ENCODE data around the gene PTCD2.
A peak's percentile ranks its signal among the peaks of the same experiment; 100 is the strongest.
"Not testable (repeated sequence)": the region's sequence is repeated elsewhere in the genome, so short reads cannot be mapped to it uniquely, and the experiment has no call there.

The PTCD2 gene

DNA sequence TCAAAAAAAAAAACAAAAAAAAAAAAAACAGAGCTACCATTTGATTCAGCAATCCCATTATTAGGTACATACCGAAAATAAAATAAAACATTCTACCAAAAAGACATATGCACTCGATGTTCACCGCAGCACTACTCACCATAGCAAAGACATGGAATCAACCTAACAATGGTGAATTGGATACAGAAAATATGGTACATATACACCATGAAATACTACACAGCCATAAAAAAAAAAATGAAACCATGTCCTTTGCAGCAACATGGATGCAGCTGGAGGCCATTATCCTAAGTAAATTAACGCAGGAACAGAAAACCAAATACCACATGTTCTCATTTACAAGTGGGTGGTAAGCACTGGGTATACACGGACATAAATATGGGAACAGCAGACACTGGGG is 21.5 kb upstream of the PTCD2 start:
- no peak for DNase-seq

DNA sequence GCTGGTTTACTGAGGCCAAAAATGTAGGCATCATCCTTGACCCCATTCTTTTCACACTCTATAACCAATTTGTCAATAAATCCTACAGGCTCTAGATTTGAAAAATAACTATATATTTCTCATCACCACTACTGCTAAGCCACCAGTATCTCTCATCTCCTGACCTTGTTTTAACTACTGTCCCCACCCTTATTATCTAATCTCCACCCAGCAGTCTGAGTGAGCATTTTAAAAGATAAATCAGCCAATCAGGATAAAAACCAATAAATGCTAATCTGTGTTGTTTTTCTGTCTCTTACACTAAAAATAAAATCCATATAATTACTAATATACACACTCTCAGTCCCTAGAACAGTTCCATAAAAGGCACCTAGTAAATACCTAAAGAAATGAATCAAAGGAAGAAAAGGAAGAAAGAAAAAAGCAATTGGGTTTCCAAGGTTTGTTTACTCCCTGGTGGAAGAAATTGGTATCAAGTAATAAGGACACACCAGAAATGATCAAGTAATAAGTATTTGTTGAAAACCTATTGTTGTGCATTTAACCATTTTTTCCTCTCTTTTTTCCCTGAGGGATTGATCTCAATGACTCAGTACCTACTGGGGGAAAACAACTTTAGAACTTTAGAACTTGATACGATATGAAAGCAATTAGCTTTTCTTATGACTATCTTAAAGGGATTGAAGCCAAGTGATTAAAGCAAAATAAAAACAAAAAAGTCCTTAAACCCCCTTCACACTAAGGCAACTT is 19.4 kb upstream of the PTCD2 start:
- DNase-seq: no peak

DNA sequence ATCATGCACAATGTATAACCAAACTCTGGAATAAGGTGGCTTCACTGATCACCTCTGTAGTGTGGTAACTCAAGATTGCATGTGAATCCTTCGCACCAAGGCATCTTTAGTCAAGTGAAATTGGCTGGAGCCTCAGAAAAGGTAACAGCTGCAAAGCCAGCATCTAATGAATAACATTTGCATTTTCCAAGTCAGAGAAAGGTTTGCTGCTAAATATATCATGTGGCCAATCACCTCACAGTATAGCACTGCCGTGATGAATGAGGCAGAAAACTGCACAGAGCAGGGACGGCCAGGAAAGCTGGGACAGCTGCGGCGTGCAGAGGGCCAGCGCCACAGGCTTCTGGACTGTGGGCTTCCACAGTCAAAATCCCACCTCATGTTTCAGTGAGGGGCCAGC is 18.6 kb upstream of the PTCD2 start:
- DNase-seq: no peak

DNA sequence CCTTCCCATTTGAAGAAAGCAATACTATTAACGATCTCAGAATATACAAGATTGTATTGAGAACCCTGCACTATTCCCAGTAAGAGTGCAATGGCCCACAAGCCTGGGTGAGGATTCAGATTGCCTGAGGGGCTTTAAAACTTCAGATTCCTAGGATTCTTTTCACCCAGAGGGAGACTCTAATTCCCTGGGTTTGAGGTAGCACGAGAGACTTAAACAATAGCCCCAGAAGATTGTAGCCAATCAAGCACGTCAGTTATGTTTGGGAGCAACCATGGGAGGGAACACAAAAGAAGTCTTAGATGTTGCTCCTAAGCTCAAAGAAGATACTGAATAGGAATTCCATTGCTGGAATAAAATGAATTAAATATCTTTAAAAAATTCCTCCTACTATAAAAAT is 18.0 kb upstream of the PTCD2 start:
- no peak for DNase-seq

DNA sequence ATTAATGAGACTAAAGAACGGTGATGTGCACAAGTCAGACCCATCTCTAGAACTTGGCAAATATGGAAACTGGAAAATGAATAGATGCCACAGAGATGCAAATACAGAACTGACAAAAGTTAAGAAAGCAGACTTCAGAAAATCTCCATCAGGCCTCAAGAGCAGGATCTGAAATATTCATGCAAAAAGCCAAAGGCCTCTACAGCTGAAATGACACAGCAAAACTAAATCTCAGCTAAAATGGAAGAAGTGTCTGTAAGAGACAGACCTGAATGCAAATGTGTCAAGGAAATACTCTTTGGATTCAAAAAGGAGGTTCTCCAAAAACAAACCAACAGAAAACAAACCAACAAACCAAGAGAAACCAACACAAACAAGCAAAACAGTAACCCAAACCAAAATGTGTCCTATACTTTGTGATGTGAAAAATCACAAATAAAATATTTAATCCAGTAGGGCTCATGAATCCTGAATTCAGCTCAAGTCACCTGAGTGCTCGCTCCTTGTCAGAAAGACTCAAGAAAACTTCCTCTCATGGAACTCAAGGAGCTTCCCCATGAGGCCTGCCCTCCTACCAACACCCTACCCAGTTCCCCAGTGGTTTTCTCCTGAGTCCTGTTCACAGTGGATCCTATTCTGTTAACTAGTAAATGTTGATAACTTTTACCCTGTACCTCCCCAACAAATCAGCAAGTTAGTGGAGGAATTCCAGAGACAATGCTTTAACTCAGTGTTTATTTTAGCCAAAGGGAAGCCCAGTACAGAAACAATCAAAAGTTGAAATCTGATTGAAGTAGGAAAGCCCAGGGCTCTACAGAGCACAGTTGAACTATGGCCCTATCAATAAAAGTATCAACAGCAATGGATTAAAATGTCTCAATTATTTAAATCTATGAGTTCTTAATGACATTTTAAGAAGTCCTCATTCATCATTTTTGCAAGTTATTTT is 14.7 kb upstream of the PTCD2 start:
- DNase-seq: no peak

DNA sequence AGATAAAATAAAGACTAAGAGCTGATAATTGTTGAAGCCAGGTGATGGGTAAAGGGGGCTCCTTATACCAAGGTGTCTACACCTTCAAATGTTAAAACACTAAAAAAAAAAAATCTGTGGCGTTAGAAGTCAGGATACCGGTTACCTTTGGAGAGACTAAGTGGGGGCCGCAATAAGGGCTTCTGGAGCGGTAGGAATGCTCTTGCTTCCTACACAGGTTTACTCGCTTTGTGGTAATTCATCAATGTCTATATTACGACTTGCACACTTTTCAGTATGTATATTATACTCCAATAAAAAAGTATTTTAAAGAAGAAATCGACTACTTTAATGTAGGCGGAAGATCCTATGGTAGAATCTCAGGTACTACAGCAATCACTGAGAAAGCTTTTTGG is 12.6 kb upstream of the PTCD2 start:
- peak; percentile 42 for DNase-seq

DNA sequence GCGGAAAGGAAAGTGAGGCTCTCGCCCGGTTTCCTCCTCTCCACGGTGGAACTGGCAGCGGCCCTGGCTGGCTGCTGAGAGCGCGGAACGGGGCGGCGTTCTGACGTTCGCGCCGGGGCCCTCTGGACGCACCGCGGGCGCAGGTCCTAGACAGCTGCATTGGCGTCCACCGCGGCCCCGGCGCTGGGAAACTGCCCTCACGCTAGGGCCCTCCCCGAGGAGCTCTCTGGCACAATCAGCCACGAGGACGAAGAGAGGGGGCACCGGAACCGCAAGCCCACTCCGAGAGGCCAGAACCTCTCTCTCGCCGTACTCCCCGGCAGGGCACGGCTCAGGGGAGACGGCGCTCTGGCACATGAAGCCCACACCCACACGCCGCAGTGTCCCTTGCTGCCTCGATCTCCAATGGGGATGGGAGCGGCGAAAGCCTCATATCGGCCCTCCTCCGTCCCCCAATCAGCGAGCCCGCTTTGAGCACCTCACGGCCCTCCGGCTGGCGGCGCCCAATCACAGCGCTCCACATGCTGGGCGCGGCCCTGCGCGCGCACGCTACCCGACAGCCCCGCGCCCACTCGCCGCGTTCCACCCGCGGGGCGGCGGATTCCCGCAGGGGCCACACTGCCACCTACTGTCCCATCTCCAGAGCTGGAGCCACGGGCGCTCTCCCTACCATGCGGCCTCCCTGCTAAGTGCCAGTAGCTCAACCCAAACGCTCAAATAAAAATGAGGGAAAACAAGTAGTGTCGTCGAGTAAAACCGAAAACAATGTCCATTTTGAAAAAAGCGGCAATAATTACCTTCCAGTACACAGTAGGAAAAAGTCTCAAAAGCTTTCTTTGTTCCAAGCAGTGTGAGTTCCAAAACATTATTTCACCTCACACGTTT is 12.0 kb upstream of the PTCD2 start:
- peak; percentile 73 for DNase-seq

DNA sequence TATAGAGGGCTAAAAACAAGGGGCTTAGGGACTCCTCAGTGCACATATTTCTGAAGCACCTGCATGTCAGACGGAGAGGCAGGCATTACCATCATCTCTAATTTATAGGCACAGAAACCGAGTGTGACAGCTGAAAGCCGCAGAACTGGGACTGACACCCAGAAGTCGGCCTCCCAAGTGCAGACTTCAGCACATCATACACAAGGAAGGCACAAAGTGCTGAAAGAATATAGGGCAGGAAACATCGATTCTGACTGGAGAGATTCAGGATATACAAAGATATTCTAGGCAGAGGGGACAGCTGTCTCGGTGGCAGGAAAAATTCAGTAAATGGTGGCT is 11.4 kb upstream of the PTCD2 start:
- no peak for DNase-seq

DNA sequence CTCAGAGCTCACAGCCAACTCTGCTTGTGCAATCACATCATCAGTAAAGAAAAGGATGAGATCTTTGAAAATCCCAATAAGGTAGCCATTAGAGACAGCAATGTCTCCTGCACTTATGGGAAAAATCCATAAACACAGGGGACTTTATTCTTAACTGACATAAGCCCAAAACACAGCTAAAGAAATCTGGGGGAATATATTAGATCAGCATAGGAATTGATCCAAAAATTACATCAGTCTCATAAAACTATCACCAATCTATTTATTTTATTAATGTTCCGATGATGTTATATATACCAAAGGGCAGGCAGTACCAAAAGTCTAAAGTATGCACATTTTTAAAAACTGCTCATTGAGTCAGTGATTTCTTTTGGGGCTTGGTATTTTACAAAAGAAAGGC is 7.0 kb upstream of the PTCD2 start:
- DNase-seq: no peak

DNA sequence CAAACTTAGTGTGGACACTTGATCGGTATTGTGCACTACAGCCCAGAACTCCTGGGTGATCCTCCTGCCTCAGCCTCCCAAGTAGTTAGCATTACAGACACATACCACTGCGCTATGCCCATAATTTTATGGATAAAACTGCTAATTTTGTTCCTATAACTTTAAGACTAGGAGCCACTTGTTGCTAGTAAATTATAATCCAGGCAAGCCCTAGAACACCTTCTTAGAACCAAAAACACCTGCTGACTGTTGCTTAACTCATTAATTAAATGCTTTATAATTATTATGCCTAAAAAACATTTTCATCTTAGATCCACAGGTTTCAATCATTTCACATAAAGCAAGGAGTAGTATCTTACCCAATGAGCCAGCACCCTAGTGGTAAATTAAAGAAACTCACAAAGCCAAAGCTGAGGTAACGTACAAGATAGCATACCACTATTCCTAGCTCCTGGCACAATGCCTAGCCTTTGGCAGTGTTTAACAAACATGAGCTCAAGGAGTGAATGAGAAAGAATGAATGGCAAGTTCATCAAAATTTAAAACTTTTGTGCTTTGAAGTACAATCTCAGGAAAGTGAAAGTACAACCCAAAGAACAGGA is 5.5 kb upstream of the PTCD2 start:
- no peak for DNase-seq

DNA sequence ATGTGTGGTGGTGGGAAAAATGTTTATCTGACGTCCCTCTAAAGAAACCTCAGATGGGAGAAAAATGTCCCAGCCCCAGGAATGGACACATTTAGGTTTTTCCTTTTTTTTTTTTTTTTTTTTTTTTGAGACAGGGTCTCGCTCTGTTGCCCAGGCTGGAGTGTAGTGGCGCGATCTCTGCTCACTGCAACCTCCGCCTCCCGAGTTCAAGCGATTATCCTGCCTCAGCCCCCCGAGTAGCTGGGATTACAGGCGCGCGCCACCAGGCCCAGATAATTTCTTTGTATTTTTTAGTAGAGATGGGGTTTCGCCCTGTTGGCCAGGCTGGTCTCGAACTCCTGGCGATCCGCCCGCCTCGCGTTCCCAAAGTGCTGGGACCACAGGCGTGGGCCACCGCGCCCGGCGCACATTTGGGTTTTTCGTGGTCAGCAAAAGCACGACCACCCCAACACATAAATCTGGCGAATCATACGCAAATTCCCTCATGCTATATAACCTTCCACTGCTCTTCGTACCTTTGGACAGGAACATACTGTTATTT is 668 bp upstream of the PTCD2 start:
- DNase-seq: not testable (repeated sequence)

DNA sequence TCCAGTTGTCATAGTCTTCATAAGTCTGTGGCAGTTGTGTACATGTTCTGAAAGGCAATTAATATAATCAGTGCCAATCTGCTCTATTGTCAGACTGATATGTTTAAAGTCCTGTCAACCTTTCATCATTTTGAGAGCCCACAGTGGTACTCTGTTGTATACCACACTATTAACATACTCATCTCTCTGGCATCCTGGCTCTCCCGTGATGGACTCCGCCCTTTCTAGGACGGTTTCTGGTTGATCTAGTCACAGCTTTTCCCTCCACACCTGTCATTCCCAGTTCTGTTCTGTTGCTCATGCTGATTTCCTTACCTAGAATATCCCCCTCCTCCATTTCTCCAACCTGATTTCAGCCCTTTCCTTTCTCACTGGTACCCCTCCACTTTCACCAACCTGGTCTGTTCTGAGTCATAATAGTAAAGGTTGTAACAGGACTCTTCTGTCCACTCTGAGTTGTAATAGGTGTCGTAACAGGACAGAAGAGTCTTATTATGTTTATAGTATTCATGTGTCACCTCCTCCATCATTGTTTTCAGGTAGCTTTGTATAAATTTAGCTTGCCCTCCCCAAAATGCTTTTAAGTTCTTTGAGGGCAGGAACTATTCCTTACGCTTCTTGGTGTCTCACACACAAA is 4.1 kb downstream of the PTCD2 start:
- DNase-seq: no peak

DNA sequence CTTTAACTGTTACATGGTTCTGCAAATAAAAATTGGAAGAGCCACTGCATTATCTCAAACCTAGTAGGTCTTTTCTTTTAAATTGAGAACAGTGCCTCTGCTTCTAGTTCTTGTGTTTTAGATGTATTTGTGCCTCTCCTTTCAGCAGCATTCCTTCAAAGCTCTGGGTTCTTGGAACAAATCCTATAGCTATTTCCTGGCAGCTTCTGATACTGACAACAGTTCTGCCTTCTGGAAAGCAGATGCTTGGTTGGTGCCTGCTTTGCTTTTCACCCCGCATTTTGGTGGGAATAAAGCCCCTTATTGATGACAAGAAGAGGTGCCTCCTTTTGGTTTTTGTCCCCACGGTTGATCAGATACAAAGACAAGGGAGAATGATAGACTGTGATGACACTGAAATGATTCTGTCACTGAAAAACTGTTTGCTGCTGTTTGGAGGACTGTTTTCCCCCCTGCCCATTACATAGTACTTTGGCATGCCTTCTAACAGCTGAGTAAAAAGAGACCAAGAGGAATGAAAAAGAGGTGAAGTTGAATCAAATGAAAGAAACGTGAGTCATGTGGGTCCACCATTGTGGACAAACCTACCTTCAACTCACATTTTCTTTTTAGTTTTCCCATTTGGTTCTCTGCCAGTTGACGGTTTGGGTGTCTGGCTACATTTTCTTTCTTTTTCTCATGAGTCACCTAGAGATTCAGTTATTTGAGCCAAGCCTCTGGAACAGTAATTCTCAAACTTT is 5.6 kb downstream of the PTCD2 start:
- peak; percentile 26 for DNase-seq

DNA sequence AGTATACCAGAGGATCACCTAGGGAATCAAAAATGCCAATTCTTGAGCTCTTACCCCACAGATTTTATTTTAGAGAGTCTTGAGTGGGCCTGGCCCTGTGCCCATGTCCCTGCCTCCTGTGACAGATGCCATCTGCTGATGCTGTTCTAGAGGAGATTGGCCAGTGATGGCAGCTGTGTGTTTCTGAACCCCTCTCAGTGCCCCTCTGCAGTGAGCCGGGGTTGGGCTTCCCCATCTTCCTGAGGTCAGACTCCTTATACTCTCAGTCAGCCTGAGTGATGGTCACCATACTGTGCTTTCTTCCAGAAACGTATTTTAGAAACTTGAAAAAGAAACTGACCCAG is 6.1 kb downstream of the PTCD2 start:
- no peak for DNase-seq

DNA sequence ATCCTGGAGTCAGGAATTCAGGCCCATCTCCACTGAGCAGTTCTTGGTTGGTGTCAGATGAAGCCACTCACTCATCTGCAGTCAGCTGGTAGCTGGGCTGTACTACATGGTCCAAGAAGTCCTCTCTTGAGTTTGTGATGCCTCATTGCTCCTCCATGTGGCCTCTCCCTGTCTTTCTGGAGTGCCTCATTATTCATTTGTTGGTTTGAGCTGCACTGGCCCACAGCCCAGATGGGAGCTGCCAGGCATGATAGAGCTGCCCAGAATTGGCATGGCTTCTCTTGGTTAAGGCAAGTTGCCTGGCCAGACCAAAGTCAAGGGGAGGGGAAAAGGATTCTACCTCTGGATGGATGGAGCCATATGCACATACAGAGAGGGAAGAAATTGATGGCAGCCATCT is 8.0 kb downstream of the PTCD2 start:
- peak; percentile 77 for DNase-seq

DNA sequence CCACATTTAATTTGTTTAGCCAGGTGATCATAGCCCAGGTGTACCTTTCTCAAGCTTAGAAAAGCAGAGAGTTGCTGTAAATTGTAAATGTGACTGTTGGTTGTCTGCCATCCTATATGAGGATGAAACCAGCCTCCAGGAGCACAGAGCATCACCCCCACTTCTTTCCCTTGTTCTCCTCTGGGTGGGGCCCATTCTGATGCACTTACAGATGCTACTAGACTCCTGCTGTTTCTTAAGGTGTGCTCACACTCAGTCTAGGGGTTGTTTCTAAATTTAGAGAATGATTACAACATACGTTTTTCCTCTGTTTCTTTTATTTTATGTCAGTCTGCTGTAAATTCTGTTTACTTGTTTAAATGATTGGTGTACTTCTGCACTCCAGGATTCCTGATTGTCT is 10.5 kb downstream of the PTCD2 start:
- DNase-seq: no peak

DNA sequence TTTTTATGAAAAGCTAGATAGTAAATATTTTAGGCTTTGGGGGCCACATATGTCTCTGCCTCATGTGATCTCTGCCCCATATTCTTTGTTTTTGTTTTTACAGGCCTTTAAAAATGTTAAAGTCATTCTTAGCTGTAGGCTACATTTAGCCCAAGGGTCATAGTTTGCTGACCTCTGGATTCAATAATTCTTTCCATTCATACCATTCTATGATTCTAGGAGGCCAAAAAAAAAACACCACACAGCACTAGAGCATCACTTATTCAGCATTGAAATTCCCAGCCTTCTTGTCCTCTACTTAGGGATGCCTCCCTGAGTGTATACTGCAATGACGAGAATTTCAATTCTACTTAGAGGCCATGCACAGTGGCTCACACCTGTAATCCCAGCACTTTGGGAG is 17.0 kb downstream of the PTCD2 start:
- no peak for DNase-seq

DNA sequence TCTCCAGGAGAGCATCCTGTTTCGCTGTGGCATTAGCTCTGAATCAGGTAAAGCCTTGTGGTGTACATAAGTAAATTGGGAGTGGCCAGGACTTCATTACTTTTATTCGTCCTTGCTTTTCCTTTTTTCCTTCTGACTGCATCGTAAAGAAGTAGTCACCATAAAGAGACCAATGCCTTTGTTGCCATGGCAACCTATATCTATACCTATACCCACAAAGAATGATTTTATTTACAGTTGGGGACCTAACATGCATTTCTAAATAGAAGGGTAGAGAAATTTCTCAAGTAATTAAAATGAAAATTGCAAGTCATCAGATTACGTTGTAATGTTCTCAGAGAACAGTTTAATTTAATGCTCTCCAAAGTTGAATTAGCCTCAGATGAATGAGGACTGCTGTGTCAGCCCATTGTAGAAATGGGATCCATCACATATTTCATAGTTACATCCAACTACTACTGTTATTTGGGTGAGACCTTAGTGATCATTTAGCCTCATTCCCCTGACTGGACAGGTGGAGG is 18.6 kb downstream of the PTCD2 start:
- DNase-seq: no peak

DNA sequence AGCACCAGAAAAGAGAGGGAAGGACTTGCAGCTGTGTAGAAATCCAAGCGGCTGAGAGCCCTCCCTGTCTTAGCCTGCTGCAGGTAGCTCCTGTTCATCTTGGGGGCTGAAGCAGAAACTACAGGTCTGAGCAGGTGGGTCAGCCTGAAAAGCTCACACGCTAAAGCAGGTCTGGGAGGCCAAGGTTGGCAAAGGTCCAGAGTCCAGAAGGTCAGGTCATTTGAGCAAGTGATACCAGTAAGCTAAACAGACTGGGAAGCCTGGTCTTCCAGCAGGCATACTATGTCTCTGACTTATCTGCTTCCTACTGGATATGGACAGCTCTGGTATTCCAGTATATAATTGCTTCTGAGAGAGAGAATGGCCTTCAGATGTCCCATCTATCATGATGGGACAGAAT is 26.2 kb downstream of the PTCD2 start:
- DNase-seq: no peak

DNA sequence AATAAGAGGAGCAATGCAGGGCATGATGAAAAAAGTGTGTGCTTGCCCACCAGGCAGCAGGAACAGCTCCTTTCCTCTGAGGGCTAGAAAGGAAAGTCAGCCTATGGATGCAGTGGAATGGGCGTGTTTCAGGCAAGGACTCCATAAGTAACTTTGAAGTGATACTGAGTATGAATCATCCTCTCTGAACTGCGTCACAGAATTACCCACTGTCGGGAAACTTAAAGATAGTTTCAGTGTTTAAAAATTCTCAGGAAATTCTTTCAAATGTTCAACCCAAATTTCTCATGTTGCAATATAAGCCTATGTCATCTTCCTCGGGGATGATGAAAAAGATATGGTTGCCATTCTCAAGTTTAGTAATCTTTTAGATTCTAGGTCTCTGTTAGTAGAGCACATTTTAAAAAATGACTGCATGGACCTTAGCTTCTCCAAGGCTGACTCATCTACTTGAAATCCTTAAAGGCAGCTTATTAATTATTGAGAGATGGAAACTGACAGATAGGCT is 27.7 kb downstream of the PTCD2 start:
- no peak for DNase-seq

DNA sequence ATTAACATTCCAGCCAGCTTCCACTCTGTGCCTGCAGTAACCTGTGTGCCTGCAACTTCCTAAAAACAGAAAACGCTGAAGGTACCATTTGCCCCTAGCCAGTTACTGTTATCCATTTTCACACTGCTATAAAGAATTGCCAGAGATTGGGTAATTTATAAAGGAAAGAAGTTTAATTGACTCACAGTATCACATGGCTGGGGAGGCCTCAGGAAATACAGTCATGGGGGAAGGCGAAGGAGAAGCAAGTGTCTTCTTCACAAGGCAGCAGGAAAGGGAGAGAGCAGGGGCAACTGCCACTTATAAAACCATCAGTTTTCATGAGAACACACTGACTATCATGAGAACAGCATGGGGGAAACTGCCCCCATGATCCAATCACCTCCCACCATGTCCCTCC is 31.2 kb downstream of the PTCD2 start:
- no peak for DNase-seq

Measured in DMS79 treated with DMSO at 0.1 percent for 48 hours (cell line).